ENCODE data around the gene CFAP99. TPM values are rescaled to one million over a fixed set of nuclear protein-coding genes. Genes with fewer than 3 reads are reported as not detected.

The CFAP99 gene
- total RNA-seq, 1 donor from 2014 or later, result not detected

- TF ChIP-seq CTCF (IDR thresholded peaks at IDR 0.05), result no peak
- Mint-ChIP-seq H3K27me3 (ENCODE audit: low read depth) (no peaks in the 10 kb centered on the region), H3K4me3 (ENCODE audit: unreplicated experiment) (no peak overlapping the region), H3K4me1 (ENCODE audit: low read depth) (no peaks in the 10 kb centered on the region), H3K27ac (ENCODE audit: unreplicated experiment) (no peak overlapping the region), H3K36me3 (ENCODE audit: low read depth) (peaks cover 10% of the 10 kb centered on the region), H3K9me3 (ENCODE audit: low read depth) (no peaks in the 10 kb centered on the region)
- DNase-seq (ENCODE audit: low spot score), result no peak
These were observed 88.5 kb downstream of the CFAP99 start for GRCh38 chr4:2507259-2507658.

- no peak for TF ChIP-seq CTCF (IDR thresholded peaks at IDR 0.05)
- Mint-ChIP-seq H3K36me3 (ENCODE audit: low read depth) (peaks cover 11% of the 10 kb centered on the region), H3K9me3 (ENCODE audit: low read depth) (no peaks in the 10 kb centered on the region), H3K4me3 (ENCODE audit: unreplicated experiment) (no peak overlapping the region), H3K27ac (ENCODE audit: unreplicated experiment) (no peak overlapping the region), H3K27me3 (ENCODE audit: low read depth) (no peaks in the 10 kb centered on the region), H3K4me1 (ENCODE audit: low read depth) (no peaks in the 10 kb centered on the region)
- DNase-seq (ENCODE audit: low spot score), result no peak
These were observed 89.1 kb downstream of the CFAP99 start for GRCh38 chr4:2507855-2508254.

- no peaks in the 10 kb centered on the region for H3K27me3 Mint-ChIP-seq (ENCODE audit: low read depth)
- no peaks in the 10 kb centered on the region for H3K4me1 Mint-ChIP-seq (ENCODE audit: low read depth)
- H3K27ac Mint-ChIP-seq (ENCODE audit: unreplicated experiment), result no peak overlapping the region
- H3K4me3 Mint-ChIP-seq (ENCODE audit: unreplicated experiment), result no peak overlapping the region
- DNase-seq (ENCODE audit: low spot score), result no peak
- H3K36me3 Mint-ChIP-seq (ENCODE audit: low read depth), result peaks cover 21% of the 10 kb centered on the region
- TF ChIP-seq CTCF (IDR thresholded peaks at IDR 0.05), result no peak
- H3K9me3 Mint-ChIP-seq (ENCODE audit: low read depth), result no peaks in the 10 kb centered on the region
These were observed 91.8 kb downstream of the CFAP99 start for GRCh38 chr4:2510351-2511259.

- H3K4me3 Mint-ChIP-seq (ENCODE audit: unreplicated experiment), result no peak overlapping the region
- no peak for TF ChIP-seq CTCF (IDR thresholded peaks at IDR 0.05)
- no peak for DNase-seq (ENCODE audit: low spot score)
- H3K36me3 Mint-ChIP-seq (ENCODE audit: low read depth), result peaks cover 19% of the 10 kb centered on the region
- no peaks in the 10 kb centered on the region for H3K4me1 Mint-ChIP-seq (ENCODE audit: low read depth)
- no peaks in the 10 kb centered on the region for H3K9me3 Mint-ChIP-seq (ENCODE audit: low read depth)
- H3K27ac Mint-ChIP-seq (ENCODE audit: unreplicated experiment), result no peak overlapping the region
- no peaks in the 10 kb centered on the region for H3K27me3 Mint-ChIP-seq (ENCODE audit: low read depth)
These were observed 92.9 kb downstream of the CFAP99 start for GRCh38 chr4:2511645-2512131.

Other genes starting within 250 kb of the CFAP99 start
- 8.6 to 12.5 TPM (median 10.0 TPM) in 3 replicates for gene HAUS3, start 176.8 kb upstream of the CFAP99 start, total RNA-seq
- gene POLN, start 176.8 kb upstream of the CFAP99 start, total RNA-seq, result 3.8 to 9.1 TPM (median 5.5 TPM) in 3 replicates
- gene MXD4, start 156.8 kb upstream of the CFAP99 start, total RNA-seq, result 80.3 to 114 TPM (median 82.7 TPM) in 3 replicates
- gene ZFYVE28, start 310 bp upstream of the CFAP99 start, total RNA-seq, result 1.3 to 3.3 TPM (median 2.8 TPM) in 3 replicates
- gene RNF4, start 50.2 kb downstream of the CFAP99 start, total RNA-seq, result 53.6 to 56.3 TPM (median 54.0 TPM) in 3 replicates
- gene FAM193A, start 117.7 kb downstream of the CFAP99 start, total RNA-seq, result 24.9 to 28.1 TPM (median 26.7 TPM) in 3 replicates